Activated CD4-positive, alpha-beta T cell treated with anti-CD3 and anti-CD28 coated beads, Interleukin-2, amount 10 ng/mL, durations not matched to agents 7 days and 5 days (primary cell): ENCODE measurements around the gene IGSF3. TPM values are rescaled to one million over a fixed set of nuclear protein-coding genes. Genes with fewer than 3 reads are reported as not detected.

Source experiments
- microRNA-seq: library from miRNA; unstranded; fragments of <30 nt; microRNA quantifications from one replicate; pipeline ENCODE4 v1.2.0, GENCODE V29; 2021; ENCODE audit warnings: borderline microRNAs expressed, borderline replicate concordance
- total RNA-seq, 2 experiments: library from RNA; stranded (reverse); gene quantifications; one replicate each; pipeline ENCODE4 v1.2.3, GENCODE V29; 2021

The IGSF3 gene
- total RNA-seq, 2 experiments from 2014 or later = 0.35 to 0.77 TPM

Small RNA genes within 50 kb of the gene (microRNA-seq; reads per million reads assigned to microRNA genes)
- gene MIR320B1 (not detected), gene MIR548AC (not detected)

Other genes starting within 250 kb of the IGSF3 start
- 10 to 100 TPM; 22.5 to 29.2 TPM for gene CD58, start 96.7 kb downstream of the IGSF3 start, total RNA-seq
- 100 to 1,000 TPM; 206 to 258 TPM for gene CD2, start 86.7 kb upstream of the IGSF3 start, total RNA-seq
- gene PTGFRN, start 242.2 kb upstream of the IGSF3 start, total RNA-seq = 1 to 10 TPM in 1 of 2 experiments, under 1 TPM in 1; 0.79 to 1.3 TPM